ENCODE data around the gene UBE2D2.
"Not testable (repeated sequence)": the region's sequence is repeated elsewhere in the genome, so short reads cannot be mapped to it uniquely, and the experiment has no call there.

Gene UBE2D2

GRCh38 chr5:139578325-139578724, 17.2 kb downstream of the UBE2D2 start:
- in situ Hi-C loops (cut with HindIII; ENCODE audit: low sequenced_read_pairs) = loop anchor here (25.0 kb wide), 1 partner anchor 141 kb away; the partner anchor contains the start of gene DNAJC18

GRCh38 chr5:139582181-139582580, 21.0 kb downstream of the UBE2D2 start:
- in situ Hi-C loops (cut with HindIII; ENCODE audit: low sequenced_read_pairs) = loop anchor here (25.0 kb wide), 1 partner anchor 145 kb away; the partner anchor contains the start of gene DNAJC18

GRCh38 chr5:139584137-139584536, 23.0 kb downstream of the UBE2D2 start:
- in situ Hi-C loops (cut with HindIII; ENCODE audit: low sequenced_read_pairs) = loop anchor here (25.0 kb wide), 1 partner anchor 147 kb away; the partner anchor contains the start of gene DNAJC18

- in situ Hi-C loops (cut with HindIII; ENCODE audit: low sequenced_read_pairs) = loop anchor here (25.0 kb wide), 1 partner anchor 151 kb away; the partner anchor contains the start of gene DNAJC18
These were observed 27.0 kb downstream of the UBE2D2 start for GRCh38 chr5:139588116-139588515.

GRCh38 chr5:139588962-139589361, 27.8 kb downstream of the UBE2D2 start:
- in situ Hi-C loops (cut with HindIII; ENCODE audit: low sequenced_read_pairs) = loop anchor here (25.0 kb wide), 1 partner anchor 152 kb away; the partner anchor contains the start of gene DNAJC18

- in situ Hi-C loops (cut with HindIII; ENCODE audit: low sequenced_read_pairs) = loop anchor here (25.0 kb wide), 1 partner anchor 155 kb away; the partner anchor contains the start of gene DNAJC18
These were observed 31.1 kb downstream of the UBE2D2 start for GRCh38 chr5:139592289-139592688.

- in situ Hi-C loops (cut with HindIII; ENCODE audit: low sequenced_read_pairs) = loop anchor here (25.0 kb wide), 1 partner anchor 156 kb away; the partner anchor contains the start of gene DNAJC18
These were observed 31.9 kb downstream of the UBE2D2 start for GRCh38 chr5:139593076-139593475.

GRCh38 chr5:139593716-139594319, 32.7 kb downstream of the UBE2D2 start:
- in situ Hi-C loops (cut with HindIII; ENCODE audit: low sequenced_read_pairs) = loop anchor here (25.0 kb wide), 1 partner anchor 157 kb away; the partner anchor contains the start of gene DNAJC18

GRCh38 chr5:139597134-139597533, 36.0 kb downstream of the UBE2D2 start:
- in situ Hi-C loops (cut with HindIII; ENCODE audit: low sequenced_read_pairs) = loop anchor here (25.0 kb wide), 1 partner anchor 160 kb away; the partner anchor contains the start of gene DNAJC18

- in situ Hi-C loops (cut with HindIII; ENCODE audit: low sequenced_read_pairs) = loop anchor here (25.0 kb wide), 1 partner anchor 161 kb away; the partner anchor contains the start of gene DNAJC18
These were observed 37.4 kb downstream of the UBE2D2 start for GRCh38 chr5:139598601-139598965.

- in situ Hi-C loops (cut with HindIII; ENCODE audit: low sequenced_read_pairs) = no loop called here
These were observed 39.3 kb downstream of the UBE2D2 start for GRCh38 chr5:139600336-139600949.

GRCh38 chr5:139601429-139601828, 40.3 kb downstream of the UBE2D2 start:
- in situ Hi-C loops (cut with HindIII; ENCODE audit: low sequenced_read_pairs) = no loop called here

GRCh38 chr5:139601948-139602347, 40.8 kb downstream of the UBE2D2 start:
- in situ Hi-C loops (cut with HindIII; ENCODE audit: low sequenced_read_pairs) = not testable (repeated sequence)

- in situ Hi-C loops (cut with HindIII; ENCODE audit: low sequenced_read_pairs) = no loop called here
These were observed 44.7 kb downstream of the UBE2D2 start for GRCh38 chr5:139605887-139606286.

- in situ Hi-C loops (cut with HindIII; ENCODE audit: low sequenced_read_pairs) = no loop called here
These were observed 50.8 kb downstream of the UBE2D2 start for GRCh38 chr5:139611703-139612584.

- in situ Hi-C loops (cut with HindIII; ENCODE audit: low sequenced_read_pairs) = no loop called here
These were observed 58.7 kb downstream of the UBE2D2 start for GRCh38 chr5:139619861-139620260.

- in situ Hi-C loops (cut with HindIII; ENCODE audit: low sequenced_read_pairs) = not testable (repeated sequence)
These were observed 64.3 kb downstream of the UBE2D2 start for GRCh38 chr5:139625398-139625797.

GRCh38 chr5:139630855-139631254, 69.7 kb downstream of the UBE2D2 start:
- in situ Hi-C loops (cut with HindIII; ENCODE audit: low sequenced_read_pairs) = no loop called here

- in situ Hi-C loops (cut with HindIII; ENCODE audit: low sequenced_read_pairs) = no loop called here
These were observed 70.5 kb downstream of the UBE2D2 start for GRCh38 chr5:139631520-139632165.

GRCh38 chr5:139633295-139634027, 72.3 kb downstream of the UBE2D2 start:
- in situ Hi-C loops (cut with HindIII; ENCODE audit: low sequenced_read_pairs) = no loop called here

Measured in DLD1 (cell line).